ENCODE measurements around the gene EDIL3.

DNA sequence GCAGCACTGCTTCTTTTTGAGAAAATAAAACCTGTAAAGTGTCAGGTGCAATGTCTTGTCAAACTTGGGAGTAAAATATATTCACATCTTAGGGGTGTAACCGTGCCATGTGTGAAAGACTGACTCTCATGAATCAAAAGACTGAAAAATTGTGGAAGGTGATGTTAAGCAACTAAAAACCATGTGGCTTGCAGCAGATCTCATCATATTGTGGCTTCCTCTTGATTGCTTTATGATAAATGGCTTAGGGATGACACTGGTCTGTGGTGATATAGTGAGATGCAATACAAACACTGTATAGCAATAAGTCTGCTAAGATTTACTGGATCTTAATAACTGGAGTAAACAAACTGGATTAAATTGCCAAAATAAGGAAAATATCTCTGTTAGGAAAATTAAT, 321.6 kb downstream of the EDIL3 start:
- TF ChIP-seq CTCF (conservative IDR thresholded peaks at IDR 0.05 in 1 of 2, IDR thresholded peaks at IDR 0.05 in 1 of 2; ENCODE audit: extremely low read depth in 1 of 2, insufficient read depth in 1 of 2, low read depth in 1 of 2, low read length in 2 of 2) (no peak), EZH2 (IDR thresholded peaks at IDR 0.05; ENCODE audit: borderline replicate concordance, low read length) (no peak)
